IPS-15b (cell line): ENCODE data around the gene DDO.

Source experiments
- H3K27me3 ChIP-seq: one replicate; pipeline ENCODE4 v1.6.1; 2013; ENCODE audit warnings: low read length; ENCODE audit not compliant: control insufficient read depth, insufficient read depth
- H3K36me3 ChIP-seq: one replicate; pipeline ENCODE4 v1.6.1; 2013; ENCODE audit warnings: low read length; ENCODE audit not compliant: control insufficient read depth, insufficient read depth
- H3K4me1 ChIP-seq: one replicate; pipeline ENCODE4 v1.6.1; 2013; ENCODE audit warnings: mild to moderate bottlenecking, low read length; ENCODE audit not compliant: control insufficient read depth, insufficient read depth
- H3K4me3 ChIP-seq: one replicate; pipeline ENCODE4 v1.5.1; 2013; ENCODE audit warnings: low read depth, low read length
- H3K9ac ChIP-seq: one replicate; pipeline ENCODE4 v1.6.1; 2013; ENCODE audit warnings: low read depth, mild to moderate bottlenecking, low read length
- H3K9me3 ChIP-seq: one replicate; pipeline ENCODE4 v1.6.1; 2013; ENCODE audit warnings: mild to moderate bottlenecking, low read length; ENCODE audit not compliant: control insufficient read depth, insufficient read depth

The DDO gene

DNA sequence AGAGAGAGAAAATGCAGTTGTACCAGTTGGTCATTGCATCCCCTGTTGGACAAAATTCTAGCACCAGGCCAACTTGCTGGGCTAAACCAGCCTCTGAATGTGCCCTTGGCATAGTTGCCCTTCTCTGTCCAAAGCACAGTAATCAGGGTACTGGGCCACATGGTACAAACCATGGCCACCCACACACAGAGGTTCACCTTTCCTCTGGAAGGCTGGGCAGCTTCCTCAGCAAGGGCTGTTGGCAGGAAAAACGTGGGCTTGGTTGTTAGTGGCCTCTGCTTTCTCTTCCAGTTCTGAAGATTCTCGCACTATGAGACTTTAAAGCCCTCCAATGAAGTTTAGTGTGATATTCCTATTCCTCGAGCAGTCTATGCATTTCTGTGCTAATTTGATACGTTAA is 706 bp downstream of the DDO start:
- Histone ChIP-seq H3K36me3 (no peaks in the 10 kb centered on the region), H3K9me3 (no peaks in the 10 kb centered on the region), H3K27me3 (no peaks in the 10 kb centered on the region), H3K9ac (no peak overlapping the region), H3K4me1 (no peaks in the 10 kb centered on the region), H3K4me3 (no peak overlapping the region)

DNA sequence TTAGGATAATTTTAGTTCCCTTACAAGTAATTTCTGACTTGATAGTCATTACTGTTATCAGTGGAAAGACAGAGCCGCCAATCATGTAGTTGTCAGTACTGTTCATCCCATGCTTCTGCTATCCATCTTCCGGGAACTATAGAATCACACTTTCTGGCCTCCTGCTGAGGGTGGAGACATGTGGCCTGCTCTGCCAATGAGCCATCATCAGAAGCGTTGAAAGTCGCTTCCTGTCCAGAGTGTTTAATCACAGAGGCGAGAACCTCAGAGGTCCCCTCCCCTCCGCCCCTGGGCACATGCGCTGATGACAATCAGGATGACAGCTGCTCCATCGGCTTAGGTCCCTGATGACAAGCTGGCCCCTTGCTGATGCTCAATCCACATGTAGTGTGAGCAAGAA is 3.0 kb downstream of the DDO start:
- Histone ChIP-seq H3K36me3 (no peaks in the 10 kb centered on the region), H3K9ac (no peak overlapping the region), H3K9me3 (no peaks in the 10 kb centered on the region), H3K27me3 (no peaks in the 10 kb centered on the region), H3K4me3 (no peak overlapping the region), H3K4me1 (no peaks in the 10 kb centered on the region)

DNA sequence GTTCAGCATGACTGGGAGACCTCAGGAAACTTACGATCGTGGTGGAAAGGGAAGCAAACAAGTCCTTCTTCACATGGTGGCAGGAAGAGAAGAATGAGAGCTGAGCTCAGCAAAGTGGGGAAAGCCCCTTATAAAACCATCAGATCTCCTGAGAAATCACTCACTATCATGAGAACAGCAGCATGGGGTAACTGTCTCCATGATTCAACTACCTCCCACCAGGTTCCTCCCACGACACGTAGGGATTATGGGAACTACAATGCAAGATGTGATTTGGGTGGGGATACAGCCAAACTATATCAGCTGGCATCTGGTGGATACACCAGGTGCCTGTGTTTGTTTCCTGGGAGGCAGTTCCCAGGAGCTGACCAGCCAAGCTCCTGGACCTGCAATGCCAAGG is 4.9 kb downstream of the DDO start:
- Histone ChIP-seq H3K4me3 (no peak overlapping the region), H3K9me3 (no peaks in the 10 kb centered on the region), H3K9ac (no peak overlapping the region), H3K4me1 (no peaks in the 10 kb centered on the region), H3K36me3 (no peaks in the 10 kb centered on the region), H3K27me3 (no peaks in the 10 kb centered on the region)

DNA sequence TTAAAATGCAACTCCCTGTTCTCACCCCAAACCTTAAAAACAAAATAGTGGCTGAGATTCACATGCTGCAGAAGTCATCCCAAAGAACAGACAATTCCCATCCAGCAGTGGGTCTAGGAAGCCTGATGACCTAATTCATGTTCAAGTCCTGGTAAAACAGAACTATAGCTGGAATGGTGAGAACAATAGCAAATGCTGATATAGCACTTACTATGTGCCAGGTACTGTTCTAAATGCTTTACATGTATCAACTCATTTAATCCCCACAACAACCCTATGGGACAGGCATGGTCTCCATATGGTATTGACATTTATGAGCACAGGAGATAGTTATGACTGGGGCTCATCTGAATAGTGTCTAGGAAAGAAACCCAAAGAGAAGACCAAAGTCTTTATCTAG is 5.6 kb downstream of the DDO start:
- Histone ChIP-seq H3K4me3 (no peak overlapping the region), H3K27me3 (no peaks in the 10 kb centered on the region), H3K4me1 (no peaks in the 10 kb centered on the region), H3K9me3 (no peaks in the 10 kb centered on the region), H3K36me3 (no peaks in the 10 kb centered on the region), H3K9ac (no peak overlapping the region)

DNA sequence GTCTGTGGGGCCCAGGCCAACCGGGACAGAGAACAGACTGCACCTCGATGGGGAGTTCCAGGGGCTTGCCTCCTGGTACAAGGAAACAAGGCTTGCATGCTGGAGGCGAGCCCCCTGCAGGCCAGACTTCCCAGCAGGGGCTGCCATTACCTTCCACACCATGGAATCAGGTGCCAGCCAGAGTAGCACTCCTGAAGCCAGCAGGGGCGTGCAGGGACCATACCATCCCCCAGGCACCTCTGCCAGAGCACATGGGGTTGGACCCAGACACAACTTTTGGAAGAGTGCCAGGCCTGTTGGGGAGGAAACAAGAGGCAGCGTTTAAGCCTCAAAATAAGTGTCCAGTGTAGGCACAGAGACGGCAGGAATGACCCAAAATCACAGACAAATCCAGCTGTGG is 6.5 kb downstream of the DDO start:
- H3K9ac ChIP-seq = no peak overlapping the region
- no peaks in the 10 kb centered on the region for H3K27me3 ChIP-seq
- H3K4me3 ChIP-seq = no peak overlapping the region
- H3K9me3 ChIP-seq = no peaks in the 10 kb centered on the region
- no peaks in the 10 kb centered on the region for H3K4me1 ChIP-seq
- H3K36me3 ChIP-seq = no peaks in the 10 kb centered on the region

DNA sequence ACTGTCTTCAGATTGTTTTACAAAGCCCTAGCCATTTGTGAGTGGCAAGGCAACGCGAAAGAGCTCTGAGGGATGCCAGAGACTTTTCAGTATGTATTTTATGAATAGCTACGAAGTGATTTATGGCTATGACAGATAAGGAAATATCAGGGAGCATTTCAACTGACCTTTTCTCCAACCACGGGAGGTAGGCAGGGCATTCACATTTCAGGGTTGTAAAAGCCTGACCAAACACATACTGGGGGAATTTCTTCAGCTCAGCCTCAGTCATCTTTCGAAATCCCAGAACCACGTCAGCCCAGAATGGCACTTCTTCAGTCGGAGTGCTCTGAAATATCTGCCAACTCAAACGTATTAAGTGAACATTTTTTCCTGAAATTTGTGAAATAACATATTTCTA is 10.8 kb downstream of the DDO start:
- no peak overlapping the region for H3K4me3 ChIP-seq
- H3K36me3 ChIP-seq = no peaks in the 10 kb centered on the region
- no peaks in the 10 kb centered on the region for H3K9me3 ChIP-seq
- no peaks in the 10 kb centered on the region for H3K4me1 ChIP-seq
- H3K27me3 ChIP-seq = no peaks in the 10 kb centered on the region
- H3K9ac ChIP-seq = no peak overlapping the region

DNA sequence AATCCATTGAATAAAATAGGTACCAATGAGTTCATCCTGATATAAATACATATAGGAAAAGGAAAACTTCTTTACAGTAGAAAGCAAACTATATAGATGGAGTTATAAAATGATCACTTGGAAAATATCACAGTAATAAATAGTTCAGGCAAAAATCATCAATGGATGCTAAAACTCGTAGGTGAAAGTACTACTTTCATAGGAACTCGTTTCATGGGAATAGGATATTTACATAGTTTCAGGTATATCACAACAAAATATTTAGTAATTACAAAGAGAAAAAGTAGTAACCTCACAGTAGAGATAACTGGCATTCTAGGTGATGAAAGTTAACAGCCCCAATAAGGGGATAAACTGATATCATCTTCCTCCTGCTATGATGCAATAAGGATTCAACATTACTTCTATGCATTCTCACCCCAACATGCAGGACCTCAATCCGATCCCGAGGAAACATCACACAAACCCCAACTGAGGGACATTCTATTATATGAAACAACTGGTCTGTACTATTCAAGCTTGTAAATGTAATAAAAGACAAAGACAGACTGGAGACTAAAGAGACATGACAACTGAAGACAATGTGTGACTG is 13.7 kb downstream of the DDO start:
- H3K36me3 ChIP-seq = no peaks in the 10 kb centered on the region
- no peak overlapping the region for H3K9ac ChIP-seq
- no peaks in the 10 kb centered on the region for H3K27me3 ChIP-seq
- H3K9me3 ChIP-seq = no peaks in the 10 kb centered on the region
- H3K4me1 ChIP-seq = no peaks in the 10 kb centered on the region
- H3K4me3 ChIP-seq = no peak overlapping the region

DNA sequence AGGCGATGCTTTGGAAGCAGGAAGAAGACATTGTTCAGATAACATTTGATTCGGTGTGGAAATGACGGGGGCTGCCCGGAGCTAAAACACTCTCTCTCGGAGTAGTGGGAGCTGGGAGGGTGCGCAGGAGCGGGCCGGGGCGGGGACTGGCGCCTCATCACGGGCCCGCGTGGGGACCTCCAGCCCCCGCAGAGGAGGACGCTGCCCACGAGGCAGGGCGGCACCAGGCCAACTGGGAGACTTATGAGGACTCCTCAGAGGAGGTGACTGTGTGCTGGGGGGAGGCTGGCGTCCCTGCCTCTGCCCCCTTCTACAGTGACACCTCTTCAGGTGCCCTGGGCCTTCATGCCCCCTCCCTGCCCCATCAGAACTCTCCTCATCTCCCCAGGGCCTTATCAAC is 15.2 kb downstream of the DDO start:
- no peak overlapping the region for H3K9ac ChIP-seq
- no peaks in the 10 kb centered on the region for H3K9me3 ChIP-seq
- H3K36me3 ChIP-seq = no peaks in the 10 kb centered on the region
- no peaks in the 10 kb centered on the region for H3K27me3 ChIP-seq
- no peaks in the 10 kb centered on the region for H3K4me1 ChIP-seq
- H3K4me3 ChIP-seq = no peak overlapping the region

DNA sequence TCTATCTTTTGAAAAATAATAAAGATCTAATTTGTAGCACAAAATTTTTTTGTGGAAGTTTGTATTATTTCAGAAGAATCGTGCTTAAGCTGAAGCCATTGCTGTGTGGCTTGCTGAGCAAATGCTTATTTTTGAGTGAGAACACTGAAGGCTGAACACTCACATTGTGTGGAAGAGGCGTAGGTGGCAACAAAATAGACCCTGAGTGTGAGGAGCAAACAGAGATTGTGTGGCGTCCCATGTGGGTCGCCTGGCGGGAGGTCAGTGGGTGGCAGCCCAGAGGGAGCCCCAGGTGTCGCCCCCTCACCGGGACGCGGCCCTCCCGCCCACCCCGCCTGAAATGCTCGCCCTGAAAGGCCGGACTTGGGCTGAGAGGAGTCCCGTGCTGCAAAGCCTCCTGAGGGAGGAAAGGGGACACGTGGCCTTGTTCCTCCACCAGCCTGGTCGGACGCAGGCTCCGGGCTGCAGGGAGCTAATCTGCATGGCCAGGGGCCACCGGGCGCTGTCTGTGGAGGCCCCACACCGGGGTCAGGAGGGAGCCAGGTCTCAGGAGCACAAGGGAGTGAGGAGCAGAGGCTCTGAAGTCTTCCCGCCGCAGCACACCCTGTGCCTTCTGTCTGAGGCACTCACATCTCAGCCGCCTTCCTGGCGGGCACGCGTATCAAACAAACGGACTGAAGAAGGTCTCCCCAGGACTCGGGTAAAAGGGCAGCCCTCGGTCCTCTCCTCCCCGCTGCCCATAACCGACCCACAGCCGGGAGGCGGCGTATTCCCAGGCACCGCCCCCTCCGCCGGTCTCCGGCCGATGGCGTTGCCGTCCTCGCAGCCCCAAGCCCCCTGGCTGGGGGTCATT is 15.9 kb downstream of the DDO start:
- no peak overlapping the region for H3K9ac ChIP-seq
- H3K27me3 ChIP-seq = no peaks in the 10 kb centered on the region
- no peaks in the 10 kb centered on the region for H3K36me3 ChIP-seq
- H3K4me1 ChIP-seq = no peaks in the 10 kb centered on the region
- H3K4me3 ChIP-seq = no peak overlapping the region
- H3K9me3 ChIP-seq = no peaks in the 10 kb centered on the region

DNA sequence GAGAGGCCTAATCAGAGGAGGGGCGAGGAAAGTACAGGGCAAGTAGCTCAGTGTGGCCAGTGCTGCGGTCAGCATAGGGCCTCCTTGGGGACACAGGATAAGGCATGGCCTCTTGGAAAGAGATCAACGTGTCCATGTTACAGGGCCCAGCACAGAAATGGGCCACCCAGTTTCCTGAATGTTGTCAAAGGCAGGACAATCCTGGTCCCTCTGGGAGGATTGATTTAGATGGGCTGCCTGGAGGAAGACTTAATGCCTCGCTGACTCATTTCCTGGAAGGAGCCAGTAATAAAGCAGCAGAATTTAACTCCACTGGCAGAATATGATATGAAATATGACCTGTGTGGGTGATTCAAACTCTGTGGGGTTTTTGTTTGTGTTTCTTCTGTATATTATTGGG is 16.6 kb downstream of the DDO start:
- no peak overlapping the region for H3K4me3 ChIP-seq
- H3K9ac ChIP-seq = no peak overlapping the region
- no peaks in the 10 kb centered on the region for H3K27me3 ChIP-seq
- H3K36me3 ChIP-seq = no peaks in the 10 kb centered on the region
- H3K4me1 ChIP-seq = no peaks in the 10 kb centered on the region
- H3K9me3 ChIP-seq = no peaks in the 10 kb centered on the region

DNA sequence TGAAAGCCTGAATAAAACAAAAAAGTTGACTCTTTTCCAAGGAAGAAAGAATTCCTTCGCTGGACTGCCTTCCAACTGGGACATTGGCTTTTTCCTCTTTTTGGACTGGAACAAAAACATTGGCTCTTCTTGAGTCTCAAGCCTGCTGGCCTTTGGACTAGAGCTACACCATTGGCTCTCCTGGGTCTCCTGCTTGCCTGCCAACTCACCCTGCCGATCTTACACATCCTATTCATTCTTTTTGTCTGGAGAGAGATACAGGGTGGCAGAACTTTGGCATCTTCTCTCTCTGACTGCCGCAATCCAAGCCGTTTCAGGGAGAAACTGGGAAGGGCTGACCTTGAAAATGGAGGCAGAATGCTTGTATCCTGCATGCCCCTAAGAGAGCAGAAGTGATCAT is 20.2 kb downstream of the DDO start:
- Histone ChIP-seq H3K9ac (no peak overlapping the region), H3K9me3 (no peaks in the 10 kb centered on the region), H3K27me3 (no peaks in the 10 kb centered on the region), H3K4me1 (no peaks in the 10 kb centered on the region), H3K4me3 (no peak overlapping the region), H3K36me3 (no peaks in the 10 kb centered on the region)

DNA sequence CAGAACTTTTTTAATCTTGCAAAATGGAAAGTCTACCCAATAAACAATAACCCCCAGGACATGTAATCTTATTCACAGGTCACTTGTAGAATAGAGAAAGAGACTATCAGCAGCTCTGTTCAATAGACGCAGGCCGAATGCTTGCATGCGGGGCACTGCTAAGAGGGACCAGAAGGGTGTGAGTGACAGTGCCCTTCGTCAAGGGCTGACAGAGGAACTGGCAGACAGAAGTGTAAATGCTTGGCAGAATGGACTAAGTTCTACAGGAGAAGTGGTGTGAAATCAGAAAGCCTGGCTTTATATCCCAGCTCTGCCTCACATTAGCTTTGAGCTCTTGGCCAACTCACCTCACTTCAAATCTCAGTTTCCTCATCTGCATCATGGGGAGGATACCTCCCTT is 21.0 kb downstream of the DDO start:
- no peak overlapping the region for H3K9ac ChIP-seq
- H3K27me3 ChIP-seq = no peaks in the 10 kb centered on the region
- no peaks in the 10 kb centered on the region for H3K36me3 ChIP-seq
- no peaks in the 10 kb centered on the region for H3K9me3 ChIP-seq
- H3K4me3 ChIP-seq = no peak overlapping the region
- no peaks in the 10 kb centered on the region for H3K4me1 ChIP-seq
